HCT116 (cell line): Measurements from ENCODE around the gene CCR6. TPM values are rescaled to one million over a fixed set of nuclear protein-coding genes. Genes with fewer than 3 reads are reported as not detected.

Experiments
- ATAC-seq: fragments of 200-7000 bp; cut with Tn5 transposase; 2 replicates; pipeline ENCODE4 v1.9.1; 2020; ENCODE audit warnings: mild to moderate bottlenecking, moderate library complexity
- BruUV-seq: library from RNA; stranded (reverse); fragments of 400-500 nt; replicated peaks from 2 replicates; lab custom pipeline; 2021; lab: Mats Ljungman, UMichigan
- CTCF ChIA-PET: fragments of 300-600 bp; sonication (Branson Sonifier 250); formaldehyde crosslinking; loops from one replicate; lab custom pipeline; 2021; ENCODE audit warnings: antibody characterized with exemption; lab: Charles Lee
- POLR2A ChIA-PET: fragments of 300-600, 350-600 bp; sonication (Branson Sonifier 250); formaldehyde crosslinking; loops from one replicate; lab custom pipeline; 2021; ENCODE audit warnings: antibody characterized with exemption; lab: Charles Lee
- RAD21 ChIA-PET, 2 experiments: fragments of 300-600 bp; sonication (Branson Sonifier 250); formaldehyde crosslinking; loops; one replicate each; lab custom pipeline; 2023; ENCODE audit warnings: low total read pairs in 2 of 2; ENCODE audit not compliant: uncharacterized antibody in 2 of 2, unreplicated experiment in 2 of 2, low non-redundant PET in 1 of 2; lab: Charles Lee
- DNase-seq: peaks from one replicate; pipeline ENCODE4 v3.0.0-alpha.2; 2010; ENCODE audit warnings: low read depth, low spot score
- H2AFZ ChIP-seq: fragments of 200-600 bp; shearing (Covaris generic), sonication (generic); 2 replicates; pipeline ENCODE4 v1.6.1; 2017; ENCODE audit warnings: low read depth, mixed run types, mixed read lengths, antibody characterized with exemption, low read length; ENCODE audit not compliant: poor library complexity, severe bottlenecking
- H3K27ac ChIP-seq: 2 replicates; pipeline ENCODE4 v1.5.1; 2012; ENCODE audit warnings: low read depth, low read length
- H3K27me3 ChIP-seq: fragments of 200-600 bp; sonication (generic); 2 replicates; pipeline ENCODE4 v1.6.1; 2016; ENCODE audit warnings: mixed run types, low read length, mixed read lengths; ENCODE audit not compliant: insufficient read depth
- H3K36me3 ChIP-seq, 2 experiments: fragments of 200-500 bp in 1 of 2; fragments of 200-600 bp in 1 of 2; sonication (Bioruptor generic) in 1 of 2; sonication (generic) in 1 of 2; 2 replicates each; pipeline versions ENCODE4 v1.5.1 to v1.6.1; 2014 to 2016; ENCODE audit warnings: low read length in 2 of 2, inconsistent platforms in 1 of 2, mixed read lengths in 1 of 2, mixed run types in 1 of 2; ENCODE audit not compliant: insufficient read depth in 2 of 2, control insufficient read depth in 1 of 2
- H3K4me1 ChIP-seq, 2 experiments: fragments of 200-600 bp in 1 of 2; sonication (generic) in 1 of 2; 2 replicates each; pipeline versions ENCODE4 v1.5.1 to v1.6.1; 2012 to 2017; ENCODE audit warnings: low read length in 2 of 2, inconsistent platforms in 1 of 2, mild to moderate bottlenecking in 1 of 2, mixed read lengths in 1 of 2, mixed run types in 1 of 2, moderate library complexity in 1 of 2; ENCODE audit not compliant: insufficient read depth in 2 of 2, control insufficient read depth in 1 of 2
- H3K4me2 ChIP-seq: fragments of 200-600 bp; sonication (generic); 2 replicates; pipeline ENCODE4 v1.6.1; 2017; ENCODE audit warnings: mixed run types, low read length, mixed read lengths
- H3K4me3 ChIP-seq, 2 experiments: fragments of 200-600 bp in 1 of 2; sonication (generic) in 1 of 2; replicated peaks in 1 of 2; 2 replicates each; pipeline ENCODE4 v1.5.1; 2011 to 2016; ENCODE audit warnings: low read length in 2 of 2, control low read depth in 1 of 2, low read depth in 1 of 2, mild to moderate bottlenecking in 1 of 2, mixed read lengths in 1 of 2, mixed run types in 1 of 2
- H3K79me2 ChIP-seq: fragments of 200-600 bp; sonication (generic); 2 replicates; pipeline ENCODE4 v1.6.1; 2017; ENCODE audit warnings: mild to moderate bottlenecking, mixed run types, low read length, moderate library complexity, mixed read lengths; ENCODE audit not compliant: insufficient read depth
- H3K9ac ChIP-seq: fragments of 200-600 bp; sonication (generic); 2 replicates; pipeline ENCODE4 v1.6.1; 2016; ENCODE audit warnings: low read length, mixed read lengths
- H3K9me2 ChIP-seq: fragments of 200-600 bp; sonication (generic), shearing (Covaris generic); 2 replicates; pipeline ENCODE4 v1.6.1; 2017; ENCODE audit warnings: mixed run types, mild to moderate bottlenecking, moderate library complexity; ENCODE audit not compliant: insufficient read depth
- H3K9me3 ChIP-seq, 2 experiments: fragments of 200-500 bp in 1 of 2; fragments of 200-600 bp in 1 of 2; sonication (Bioruptor generic) in 1 of 2; sonication (generic) in 1 of 2; 2 replicates each; pipeline ENCODE4 v1.6.1; 2014 to 2017; ENCODE audit warnings: low read length in 2 of 2, mixed read lengths in 2 of 2, inconsistent platforms in 1 of 2, low read depth in 1 of 2, mild to moderate bottlenecking in 1 of 2, mixed run types in 1 of 2, moderate library complexity in 1 of 2; ENCODE audit not compliant: control insufficient read depth in 1 of 2, insufficient read depth in 1 of 2
- H4K20me1 ChIP-seq: fragments of 200-600 bp; sonication (generic), shearing (Covaris generic); 2 replicates; pipeline ENCODE4 v1.6.1; 2017; ENCODE audit warnings: mixed run types, mild to moderate bottlenecking, moderate library complexity; ENCODE audit not compliant: insufficient read depth
- ATF3 ChIP-seq: IDR thresholded peaks from 2 replicates; pipeline ENCODE4 v1.6.1; 2012
- CEBPB ChIP-seq: IDR thresholded peaks from 2 replicates; pipeline ENCODE4 v1.6.1; 2012; ENCODE audit warnings: low read depth
- CTCF ChIP-seq, 3 experiments: fragments of 200-600 bp in 1 of 3; sonication (generic) in 1 of 3; IDR thresholded peaks in 2 of 3; conservative IDR thresholded peaks in 1 of 3; 2 replicates each; pipeline ENCODE4 v1.5.1; 2012 to 2017; ENCODE audit warnings: low read depth in 2 of 3, low read length in 2 of 3, antibody characterized with exemption in 1 of 3, borderline replicate concordance in 1 of 3, control low read depth in 1 of 3, mild to moderate bottlenecking in 1 of 3, mixed read lengths in 1 of 3, mixed run types in 1 of 3, moderate library complexity in 1 of 3; ENCODE audit not compliant: insufficient read depth in 1 of 3
- EGR1 ChIP-seq: IDR thresholded peaks from 2 replicates; pipeline ENCODE4 v1.6.1; 2012; ENCODE audit warnings: low read depth
- EZH2 ChIP-seq: fragments of 200-600 bp; sonication (generic); IDR thresholded peaks from 2 replicates; pipeline ENCODE4 v1.6.1; 2017; ENCODE audit warnings: antibody characterized with exemption, mixed run types
- EZH2phosphoT487 ChIP-seq: fragments of 200-600 bp; IDR thresholded peaks from 2 replicates; pipeline ENCODE4 v1.6.1; 2018; ENCODE audit warnings: antibody characterized with exemption, borderline replicate concordance
- FOSL1 ChIP-seq: IDR thresholded peaks from 2 replicates; pipeline ENCODE4 v1.6.1; 2012; ENCODE audit warnings: low read depth
- JUND ChIP-seq: IDR thresholded peaks from 2 replicates; pipeline ENCODE4 v1.6.1; 2012
- MAX ChIP-seq: IDR thresholded peaks from 2 replicates; pipeline ENCODE4 v1.6.1; 2012
- POLR2AphosphoS5 ChIP-seq: IDR thresholded peaks from 2 replicates; pipeline ENCODE4 v1.6.1; 2011; ENCODE audit warnings: mild to moderate bottlenecking, low read depth, low read length, moderate library complexity
- RAD21 ChIP-seq: IDR thresholded peaks from 2 replicates; pipeline ENCODE4 v1.6.1; 2012; ENCODE audit warnings: low read depth, mild to moderate bottlenecking
- REST ChIP-seq: IDR thresholded peaks from 2 replicates; pipeline ENCODE4 v1.6.1; 2012; ENCODE audit warnings: low read depth
- SIN3A ChIP-seq: IDR thresholded peaks from 2 replicates; pipeline ENCODE4 v1.6.1; 2012; ENCODE audit warnings: low read depth
- SP1 ChIP-seq: IDR thresholded peaks from 2 replicates; pipeline ENCODE4 v1.6.1; 2012; ENCODE audit warnings: low read depth
- TCF7L2 ChIP-seq: IDR thresholded peaks from 2 replicates; pipeline ENCODE4 v1.7.0; 2011; ENCODE audit warnings: borderline replicate concordance, inconsistent platforms; ENCODE audit not compliant: insufficient read depth, insufficient read length; ENCODE audit errors: extremely low read depth
- YY1 ChIP-seq: IDR thresholded peaks from 2 replicates; pipeline ENCODE4 v1.6.1; 2011; ENCODE audit warnings: low read length, low read depth, moderate library complexity, mild to moderate bottlenecking; ENCODE audit not compliant: insufficient replicate concordance; ENCODE audit errors: extremely low read depth
- ZBTB33 ChIP-seq: IDR thresholded peaks from 2 replicates; pipeline ENCODE4 v1.6.1; 2011; ENCODE audit warnings: mild to moderate bottlenecking, low read length, moderate library complexity; ENCODE audit not compliant: insufficient replicate concordance; ENCODE audit errors: extremely low read depth
- ZFX ChIP-seq: fragments of 450-650 bp; IDR thresholded peaks from 2 replicates; pipeline ENCODE4 v1.6.1; 2017
- ZNF274 ChIP-seq: fragments of 200-500 bp; sonication (Bioruptor generic); IDR thresholded peaks from 2 replicates; pipeline ENCODE4 v1.6.1; 2014; ENCODE audit warnings: mild to moderate bottlenecking, low read depth, low read length, inconsistent platforms
- intact Hi-C: fragments of 100-400 bp; cut with micrococcal nuclease; formaldehyde crosslinking; loops from 2 replicates; pipeline ENCODE4 v1.10.0; 2022
- total RNA-seq: library from RNA; stranded (reverse); gene quantifications from one replicate; pipeline ENCODE4 v1.2.1, GENCODE V29; 2021; ENCODE audit not compliant: unreplicated experiment

Gene CCR6
- total RNA-seq, 1 experiment from 2014 or later = not detected

GRCh38 chr6:167116838-167117228, 6.1 kb upstream of the CCR6 start:
- ChIA-PET RAD21 (no interaction called here), CTCF (no interaction called here), POLR2A (no interaction called here)
- Histone ChIP-seq H3K79me2 (no peaks in the 10 kb centered on the region), H2AFZ (no peak overlapping the region), H3K4me2 (no peak overlapping the region), H3K27me3 (peaks cover 6% of the 10 kb centered on the region; the same call in 1 of the 2 replicates), H3K9ac (no peak overlapping the region), H4K20me1 (no peaks in the 10 kb centered on the region), H3K4me1 (no peaks in the 10 kb centered on the region), H3K27ac (no peak overlapping the region), H3K36me3 (no peaks in the 10 kb centered on the region), H3K9me2 (no peaks in the 10 kb centered on the region), H3K9me3 (no peaks in the 10 kb centered on the region), H3K4me3 (no peak overlapping the region)
- no TSS peak for BruUV-seq
- ATAC-seq (no peak), DNase-seq (no peak)
- TF ChIP-seq ZNF274 (no peak), SP1 (no peak), EZH2phosphoT487 (no peak), EZH2 (no peak), MAX (no peak), FOSL1 (no peak), REST (no peak), JUND (no peak), ATF3 (no peak), ZBTB33 (no peak), YY1 (no peak), CEBPB (no peak), RAD21 (no peak), CTCF (IDR thresholded peaks at IDR 0.05 in 2 of 3, conservative IDR thresholded peaks at IDR 0.05 in 1 of 3; ENCODE audit: borderline replicate concordance in 1 of 3, insufficient read depth in 1 of 3, low read depth in 2 of 3, low read length in 2 of 3) (no peak), TCF7L2 (no peak), ZFX (no peak), SIN3A (no peak), EGR1 (no peak), POLR2AphosphoS5 (no peak)
- intact Hi-C loops = no loop called here
